Gastroesophageal sphincter (tissue), 3 donors: ENCODE measurements around the gene HLA-DRA.

Experiments used
- CTCF ChIP-seq, 4 experiments: fragments of 200-600 bp in 2 of 4; fragments of 450-650 bp in 2 of 4; sonication (generic) in 1 of 4; IDR thresholded peaks; one replicate each; pipeline ENCODE4 v1.5.1; 2017 to 2019; ENCODE audit warnings: antibody characterized with exemption in 4 of 4, mild to moderate bottlenecking in 2 of 4, moderate library complexity in 2 of 4
- POLR2A ChIP-seq, 2 donors: fragments of 450-650 bp; IDR thresholded peaks; one replicate each; pipeline ENCODE4 v1.6.1; 2017; ENCODE audit warnings: antibody characterized with exemption in 2 of 2, mild to moderate bottlenecking in 2 of 2, moderate library complexity in 1 of 2
- POLR2AphosphoS5 ChIP-seq: sonication (generic); formaldehyde crosslinking; IDR thresholded peaks from one replicate; pipeline ENCODE4 v1.6.1; 2017; ENCODE audit warnings: antibody characterized with exemption

GRCh38 chr6:32436186-32436585 is 3.5 kb upstream of the HLA-DRA start:
- no peak for TF ChIP-seq CTCF (IDR thresholded peaks at IDR 0.05)
- no peak for TF ChIP-seq POLR2A (IDR thresholded peaks at IDR 0.05)
- TF ChIP-seq POLR2AphosphoS5, result no peak
